Measurements from ENCODE around the gene SPPL2C.

Gene SPPL2C

GRCh38 chr17:45844695-45845375 is at the start of gene SPPL2C:
Gene SPPL2C, plus strand, starts transcription at chr17:45844881. Its CDS starts 26 bp downstream, at chr17:45844907.
- DNase-seq = no peak

GRCh38 chr17:45800816-45801215 is 43.9 kb upstream of the SPPL2C start:
- DNase-seq = no peak

GRCh38 chr17:45801421-45801820 is 43.3 kb upstream of the SPPL2C start:
- DNase-seq = no peak

- no peak for DNase-seq
These were observed 35.8 kb upstream of the SPPL2C start for GRCh38 chr17:45808845-45809244.

- DNase-seq = no peak
These were observed 35.2 kb upstream of the SPPL2C start for GRCh38 chr17:45809499-45809898.

GRCh38 chr17:45812102-45812501 is 32.6 kb upstream of the SPPL2C start:
- no peak for DNase-seq

- no peak for DNase-seq
These were observed 31.5 kb upstream of the SPPL2C start for GRCh38 chr17:45813048-45813725.

GRCh38 chr17:45814622-45815606 is 29.8 kb upstream of the SPPL2C start:
- DNase-seq = no peak

- DNase-seq = no peak
These were observed 28.9 kb upstream of the SPPL2C start for GRCh38 chr17:45815752-45816151.

- DNase-seq = no peak
These were observed 26.6 kb upstream of the SPPL2C start for GRCh38 chr17:45818041-45818440.

GRCh38 chr17:45818699-45819098 is 26.0 kb upstream of the SPPL2C start:
- no peak for DNase-seq

- no peak for DNase-seq
These were observed 25.0 kb upstream of the SPPL2C start for GRCh38 chr17:45819632-45820031.

- no peak for DNase-seq
These were observed 24.5 kb upstream of the SPPL2C start for GRCh38 chr17:45820052-45820780.

GRCh38 chr17:45821147-45821546 is 23.5 kb upstream of the SPPL2C start:
- DNase-seq = no peak

GRCh38 chr17:45823598-45823997 is 21.1 kb upstream of the SPPL2C start:
- no peak for DNase-seq

- no peak for DNase-seq
These were observed 20.2 kb upstream of the SPPL2C start for GRCh38 chr17:45824475-45824874.

GRCh38 chr17:45824901-45825492 is 19.7 kb upstream of the SPPL2C start:
- DNase-seq = no peak

GRCh38 chr17:45825792-45826191 is 18.9 kb upstream of the SPPL2C start:
- no peak for DNase-seq

- no peak for DNase-seq
These were observed 17.6 kb upstream of the SPPL2C start for GRCh38 chr17:45826919-45827588.

- DNase-seq = no peak
These were observed 16.5 kb upstream of the SPPL2C start for GRCh38 chr17:45828171-45828570.

- DNase-seq = no peak
These were observed 16.0 kb upstream of the SPPL2C start for GRCh38 chr17:45828582-45829133.

Data from DMS79 treated with DMSO at 0.1 percent for 48 hours (cell line).